WTC11 (cell line): ENCODE data around the gene PPP2R3C.

Source experiments
- CTCF ChIP-seq: fragments of 200-600 bp; IDR thresholded peaks from 2 replicates; pipeline ENCODE4 v1.8.0; 2022; ENCODE audit warnings: antibody characterized with exemption
- ETV6 ChIP-seq: sonication (generic); formaldehyde crosslinking; IDR thresholded peaks from 2 replicates; pipeline ENCODE4 v1.8.1; 2022; ENCODE audit warnings: mild to moderate bottlenecking, missing genetic modification reagents
- JUN ChIP-seq: sonication (generic); formaldehyde crosslinking; IDR thresholded peaks from 2 replicates; pipeline ENCODE4 v1.8.0; 2023; ENCODE audit warnings: mild to moderate bottlenecking, missing genetic modification reagents
- MAX ChIP-seq: sonication (generic); formaldehyde crosslinking; IDR thresholded peaks from 2 replicates; pipeline ENCODE4 v1.8.0; 2022; ENCODE audit warnings: mild to moderate bottlenecking, missing genetic modification reagents
- NFYB ChIP-seq: sonication (generic); formaldehyde crosslinking; conservative IDR thresholded peaks from 2 replicates; pipeline ENCODE4 v1.8.0; 2022; ENCODE audit warnings: low read depth, missing genetic modification reagents
- TEAD4 ChIP-seq: sonication (generic); formaldehyde crosslinking; IDR thresholded peaks from 2 replicates; pipeline ENCODE4 v1.8.0; 2022; ENCODE audit warnings: mild to moderate bottlenecking, missing genetic modification reagents
- ZNF317 ChIP-seq: sonication (generic); formaldehyde crosslinking; IDR thresholded peaks from 2 replicates; pipeline ENCODE4 v1.8.1; 2023; ENCODE audit warnings: low read depth, mild to moderate bottlenecking, moderate library complexity, missing genetic modification reagents, borderline replicate concordance

GRCh38 chr14:35140718-35141581, 19.2 kb upstream of the PPP2R3C start:
- no peak for TF ChIP-seq MAX (CRISPR knock-in tag)
- no peak for TF ChIP-seq ETV6 (CRISPR knock-in tag)
- TF ChIP-seq CTCF: no peak
- TF ChIP-seq NFYB (CRISPR knock-in tag): no peak
- no peak for TF ChIP-seq ZNF317 (CRISPR knock-in tag)
- TF ChIP-seq JUN: no peak
- no peak for TF ChIP-seq TEAD4 (CRISPR knock-in tag)
